GM18907 (cell line): ENCODE data around the gene CTBP2.

Experiments used
- ATAC-seq: cut with Tn5 transposase; IDR thresholded peaks from one replicate; pipeline ENCODE4 v1.9.1; 2021; ENCODE audit warnings: mild to moderate bottlenecking, moderate library complexity; ENCODE audit not compliant: unreplicated experiment

Gene CTBP2

GRCh38 chr10:124952123-124952522 is 208.2 kb downstream of the CTBP2 start:
- no peak for ATAC-seq

DNA sequence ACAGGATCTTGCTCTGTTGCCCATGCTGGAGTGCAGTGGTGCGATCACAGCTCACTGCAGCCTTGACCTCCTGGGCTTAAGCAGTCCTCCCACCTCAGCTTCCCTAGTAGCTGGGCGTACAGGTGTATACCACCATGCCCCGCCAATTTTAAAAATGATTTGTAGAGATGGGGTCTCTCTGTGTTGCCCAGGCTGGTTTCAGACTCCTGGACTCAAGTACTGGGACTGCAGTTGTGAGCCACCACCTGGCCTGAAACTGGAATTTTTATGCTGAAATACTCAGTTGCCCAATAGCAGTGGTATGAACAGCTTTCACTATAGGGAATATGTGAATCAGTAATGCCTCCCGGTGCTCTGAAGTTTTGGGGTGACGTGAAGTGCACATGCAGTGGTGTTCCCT is 210.8 kb downstream of the CTBP2 start:
- ATAC-seq = no peak

DNA sequence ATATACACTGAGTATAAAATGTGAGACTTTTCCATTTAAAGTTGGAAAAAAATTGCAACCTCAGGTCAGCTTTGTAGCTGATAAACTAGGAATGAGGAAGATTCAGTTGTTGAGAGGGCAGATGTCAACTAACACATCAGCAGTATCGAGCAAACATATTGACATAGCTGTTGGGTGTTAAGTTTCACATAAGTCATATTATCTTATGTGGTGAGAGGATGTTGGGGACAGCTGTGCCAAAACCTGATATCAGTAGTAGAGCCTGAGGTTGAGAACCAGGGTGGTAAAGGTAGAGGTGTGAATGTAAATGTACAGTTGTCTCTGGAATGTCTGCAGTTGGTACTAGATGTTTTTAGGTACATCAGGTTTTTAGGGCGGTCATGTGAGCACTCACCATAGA is 213.4 kb downstream of the CTBP2 start:
- no peak for ATAC-seq

GRCh38 chr10:124944982-124945381 is 215.4 kb downstream of the CTBP2 start:
- ATAC-seq = no peak

DNA sequence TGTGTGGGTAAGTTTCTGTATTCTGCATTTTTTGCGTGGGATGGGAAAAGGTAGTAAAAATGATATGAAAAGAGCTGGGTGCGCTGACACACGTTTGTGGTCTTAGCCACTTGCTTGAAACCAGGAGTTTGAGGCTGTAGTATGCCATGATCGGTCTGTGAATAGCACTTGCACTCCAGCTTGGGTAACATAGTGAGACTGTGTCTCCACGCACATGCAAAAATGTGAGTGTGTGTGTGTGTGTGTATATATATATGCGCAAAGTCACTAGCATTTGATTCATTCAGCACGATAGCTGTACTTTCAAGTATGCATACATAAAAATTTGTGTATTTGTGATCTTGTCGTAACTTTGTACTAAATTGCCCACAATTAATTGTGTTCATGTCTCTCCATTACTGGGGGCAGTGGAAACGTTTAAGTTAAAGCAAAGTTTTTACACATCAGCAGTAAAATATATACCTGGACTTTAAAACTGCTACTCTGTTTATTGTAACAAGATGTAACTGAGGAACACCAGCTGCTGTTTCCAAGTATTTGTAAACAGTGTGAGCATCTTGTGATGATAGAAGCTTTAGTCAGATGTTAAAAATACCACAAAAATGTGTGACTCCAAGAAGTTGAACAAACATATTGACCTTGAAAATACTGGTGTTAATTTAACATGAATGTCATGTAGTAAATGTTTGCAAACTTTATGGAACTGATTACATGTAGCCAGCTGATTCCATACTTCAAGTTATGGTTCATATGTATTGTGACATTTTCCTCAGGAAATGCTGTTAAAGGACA is 216.9 kb downstream of the CTBP2 start:
- no peak for ATAC-seq

- ATAC-seq = no peak
Measured at GRCh38 chr10:124942317-124943169, 217.8 kb downstream of the CTBP2 start.

DNA sequence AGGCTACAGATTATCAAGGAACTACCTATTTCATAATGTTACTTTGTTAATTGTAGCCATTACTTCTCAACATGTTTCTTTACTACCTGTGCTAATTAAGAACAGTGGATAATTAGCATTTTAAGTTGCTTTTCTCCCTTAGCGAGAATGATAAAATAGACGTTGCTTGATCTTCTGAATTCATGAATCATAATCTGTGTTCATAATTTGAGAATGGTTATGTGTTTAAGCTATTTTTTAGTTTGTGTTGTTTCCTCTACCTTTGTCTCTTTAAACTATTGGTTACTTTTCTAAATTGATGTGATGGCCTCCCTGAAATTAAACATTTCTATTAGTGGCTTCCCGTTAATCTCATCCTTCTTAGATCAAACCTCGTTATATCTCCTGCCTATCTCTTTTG is 218.5 kb downstream of the CTBP2 start, which contains the start of gene ZRANB1:
TSS of gene ZRANB1 (plus strand) at position 301 of the 400 bp plus-strand sequence. CDS start 371 bp downstream, outside the sequence.
- ATAC-seq = no peak

DNA sequence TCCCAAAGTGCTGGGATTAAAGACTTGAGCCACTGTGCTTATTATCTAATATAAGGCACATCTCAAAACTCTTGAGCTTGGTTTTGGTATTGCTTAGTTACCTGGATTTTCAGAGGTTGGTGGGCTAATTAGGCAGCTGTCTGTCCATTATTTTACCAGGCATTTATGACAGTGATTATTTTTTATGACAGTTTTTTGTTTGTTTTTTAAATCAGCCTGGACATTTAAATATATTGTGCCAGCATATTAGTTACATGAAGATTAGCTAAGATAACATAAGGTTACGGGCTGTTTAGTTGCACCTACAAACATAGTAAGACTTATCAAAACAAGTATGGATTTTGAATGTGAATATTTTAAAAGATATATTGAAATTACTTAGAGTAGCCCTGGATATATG is 221.1 kb downstream of the CTBP2 start:
- no peak for ATAC-seq

DNA sequence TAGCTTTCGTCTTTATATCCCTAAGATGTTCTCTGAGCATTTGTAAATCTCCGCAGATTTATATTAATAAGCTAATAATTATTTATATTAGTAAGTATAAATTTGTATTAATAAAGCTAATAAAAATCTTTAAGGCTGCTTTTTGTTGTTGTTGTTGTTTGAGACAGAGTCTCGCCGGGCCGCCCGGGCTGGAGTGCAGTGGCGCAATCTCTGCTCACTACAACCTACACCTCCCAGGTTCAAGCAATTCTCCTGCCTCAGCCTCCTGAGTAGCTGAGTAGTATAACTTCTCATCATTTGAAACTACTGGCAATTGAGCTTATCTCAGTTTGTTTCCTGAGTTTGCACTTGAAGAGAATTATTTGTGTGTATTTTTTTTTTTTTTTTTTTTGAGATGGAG is 223.6 kb downstream of the CTBP2 start:
- ATAC-seq = no peak

DNA sequence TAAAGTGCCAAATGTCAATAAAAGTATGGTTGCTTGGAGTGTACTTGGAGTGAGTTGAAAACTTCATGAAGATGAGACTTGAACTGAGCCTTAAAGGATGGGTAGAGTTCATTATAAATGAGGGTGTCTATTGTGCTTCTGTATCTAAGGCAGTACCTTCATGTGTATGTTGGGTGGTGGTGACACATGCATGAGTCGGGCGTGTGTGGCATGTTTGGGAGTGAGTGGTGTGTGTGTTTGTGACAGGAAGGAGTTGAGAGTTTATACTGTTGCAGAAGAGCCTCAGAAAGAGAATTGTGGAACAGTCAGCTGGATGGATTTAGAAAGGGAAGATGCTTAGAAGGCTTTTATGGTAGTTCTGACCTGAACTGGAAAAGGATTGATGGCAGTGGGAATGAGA is 224.4 kb downstream of the CTBP2 start:
- no peak for ATAC-seq
